GM12891 (cell line): Measurements from ENCODE around the gene RELL2.

Experiments used
- DNase-seq: peaks from one replicate; pipeline ENCODE4 v3.0.0; 2011; ENCODE audit warnings: low spot score; ENCODE audit not compliant: insufficient read length
- FAIRE-seq: peaks from 2 replicates; lab custom pipeline; 2011; peaks lifted over from hg19 to GRCh38; lab: Jason Lieb, UNC
- PAX5 ChIP-seq: IDR thresholded peaks from 2 replicates; pipeline ENCODE4 v1.6.1; 2011; ENCODE audit warnings: low read length, moderate library complexity, mild to moderate bottlenecking; ENCODE audit not compliant: insufficient read depth, severe bottlenecking
- POLR2A ChIP-seq: IDR thresholded peaks from 2 replicates; pipeline ENCODE4 v1.6.1; 2011; ENCODE audit warnings: low read depth, low read length, control low read depth
- POLR2AphosphoS5 ChIP-seq: IDR thresholded peaks from 2 replicates; pipeline ENCODE4 v1.6.1; 2011; ENCODE audit warnings: low read depth, low read length, control low read depth
- POU2F2 ChIP-seq: IDR thresholded peaks from 2 replicates; pipeline ENCODE4 v1.6.1; 2011; ENCODE audit warnings: low read depth, mild to moderate bottlenecking, control low read depth, low read length, moderate library complexity
- SPI1 ChIP-seq: IDR thresholded peaks from 2 replicates; pipeline ENCODE4 v1.6.1; 2011; ENCODE audit warnings: low read depth, low read length, control low read depth
- TAF1 ChIP-seq: IDR thresholded peaks from 2 replicates; pipeline ENCODE4 v1.6.1; 2011; ENCODE audit warnings: low read depth, low read length, control low read depth

RELL2 gene

DNA sequence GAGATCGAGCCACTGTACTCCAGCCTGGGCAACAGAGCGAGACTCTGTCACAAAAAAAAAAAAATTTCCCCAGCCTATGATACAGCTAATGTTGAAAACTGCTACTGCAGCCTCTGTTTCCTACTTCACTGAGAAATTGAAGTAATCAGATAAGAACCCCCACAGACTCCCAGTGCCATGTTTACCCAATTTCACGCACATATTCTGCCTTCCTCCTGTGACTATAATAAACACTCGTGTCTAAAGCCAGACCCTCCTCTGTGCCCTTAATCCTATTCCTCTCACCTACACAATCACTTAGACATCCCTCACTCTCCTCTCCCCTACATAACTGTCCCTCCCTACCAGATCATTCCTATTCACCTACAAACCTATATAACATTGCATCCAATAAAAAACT, 38.9 kb downstream of the RELL2 start:
- no peak for FAIRE-seq

DNA sequence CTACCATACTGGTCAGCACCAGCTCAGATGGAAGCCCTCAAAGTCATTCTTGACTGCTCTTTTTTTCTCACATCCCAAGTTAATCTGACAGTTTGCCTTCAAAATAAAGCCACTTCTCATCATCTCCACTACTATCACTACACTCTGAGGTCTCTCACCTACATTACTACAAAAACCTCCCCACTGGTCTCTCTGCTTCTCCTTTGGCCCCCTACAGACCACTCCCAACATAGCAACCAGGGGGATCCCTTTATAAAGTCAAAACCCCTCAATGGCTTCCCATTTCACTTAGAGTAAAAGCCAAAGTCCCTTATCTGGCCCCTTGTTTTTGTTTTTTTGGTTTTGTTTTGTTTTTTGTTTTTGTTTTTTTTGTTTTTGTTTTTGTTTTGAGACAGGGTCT, 40.6 kb downstream of the RELL2 start:
- FAIRE-seq = no peak
- DNase-seq = no peak
- no peak for TF ChIP-seq POLR2A
- TF ChIP-seq POU2F2 = no peak
- TF ChIP-seq POLR2AphosphoS5 = no peak
- no peak for TF ChIP-seq PAX5
- no peak for TF ChIP-seq TAF1
- TF ChIP-seq SPI1 = no peak

More for the DNA sequence above, 38.9 kb downstream of the RELL2 start:
- TF ChIP-seq POU2F2 (no peak), SPI1 (no peak), PAX5 (no peak), POLR2AphosphoS5 (no peak), POLR2A (no peak), TAF1 (no peak)
- DNase-seq = no peak

DNA sequence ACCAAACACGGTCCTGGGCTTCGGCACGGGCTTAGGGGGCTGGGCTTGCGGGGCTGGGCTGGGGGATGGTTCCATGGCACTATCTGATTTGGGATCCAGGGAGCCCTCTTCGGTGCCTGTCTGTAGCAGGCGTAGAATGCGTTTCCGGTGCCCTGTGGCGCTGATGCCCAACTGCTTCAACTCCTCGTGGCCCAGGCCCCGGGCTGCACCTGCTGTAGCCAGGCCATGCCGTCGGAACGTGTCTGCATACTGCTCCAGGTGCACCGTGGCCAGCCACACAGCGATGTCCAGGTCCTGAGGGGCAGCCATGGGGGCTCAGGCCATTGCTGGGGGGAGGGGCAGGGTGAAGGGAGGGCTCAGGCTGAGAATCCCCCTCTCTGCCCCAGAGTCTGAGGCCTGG, 43.4 kb downstream of the RELL2 start:
- FAIRE-seq (no peak), DNase-seq (no peak)
- TF ChIP-seq SPI1 (no peak), POLR2A (no peak), POLR2AphosphoS5 (no peak), POU2F2 (no peak), TAF1 (no peak), PAX5 (no peak)

DNA sequence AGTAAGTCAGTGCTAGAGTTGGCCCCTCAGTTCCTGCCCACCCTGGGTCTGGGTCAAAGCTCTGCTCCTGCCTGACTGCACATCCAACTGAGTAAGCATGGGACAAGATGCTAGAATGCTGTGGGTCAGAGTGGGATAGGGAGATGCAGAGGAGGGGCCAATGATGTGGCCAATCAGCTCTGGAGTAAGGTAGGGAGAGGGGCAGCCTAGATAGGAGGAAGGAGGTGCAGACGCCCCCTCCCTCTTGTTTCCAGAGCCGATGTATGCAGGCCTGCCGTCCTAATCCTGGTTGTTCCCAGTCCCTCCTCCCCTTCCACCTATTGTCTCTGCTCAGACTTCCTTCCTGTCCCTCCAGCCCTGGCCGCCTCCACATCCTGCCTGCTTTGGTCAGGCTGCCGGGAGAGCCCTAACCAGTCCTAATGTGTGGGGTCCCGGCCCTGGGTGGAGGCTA, 44.0 kb downstream of the RELL2 start:
- FAIRE-seq (no peak), DNase-seq (no peak)
- no peak for TF ChIP-seq TAF1
- TF ChIP-seq PAX5 = no peak
- TF ChIP-seq POLR2AphosphoS5 = no peak
- TF ChIP-seq POU2F2 = no peak
- no peak for TF ChIP-seq POLR2A
- TF ChIP-seq SPI1 = no peak

DNA sequence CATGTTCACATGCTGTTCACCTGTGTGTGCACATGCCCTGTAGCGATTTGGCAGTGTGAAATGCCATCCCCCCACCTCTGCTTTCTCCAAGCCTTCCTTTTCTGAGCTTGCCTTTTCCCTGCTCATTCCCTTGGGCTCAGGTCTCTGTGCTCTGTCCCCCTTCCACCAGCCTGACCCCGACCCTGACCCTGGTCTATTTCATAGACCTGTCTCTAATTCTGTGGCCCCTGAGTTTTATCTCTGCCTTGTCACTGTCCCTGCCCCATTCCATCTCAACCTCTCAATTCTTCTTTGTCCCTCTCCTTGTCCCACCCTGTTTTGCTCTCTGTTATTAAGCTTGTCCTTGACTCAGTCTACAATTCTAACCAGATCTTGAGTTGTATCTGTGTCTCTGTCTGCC, 44.5 kb downstream of the RELL2 start:
- DNase-seq (no peak), FAIRE-seq (no peak)
- TF ChIP-seq POLR2A = no peak
- no peak for TF ChIP-seq POU2F2
- no peak for TF ChIP-seq PAX5
- TF ChIP-seq TAF1 = no peak
- TF ChIP-seq SPI1 = no peak
- no peak for TF ChIP-seq POLR2AphosphoS5

DNA sequence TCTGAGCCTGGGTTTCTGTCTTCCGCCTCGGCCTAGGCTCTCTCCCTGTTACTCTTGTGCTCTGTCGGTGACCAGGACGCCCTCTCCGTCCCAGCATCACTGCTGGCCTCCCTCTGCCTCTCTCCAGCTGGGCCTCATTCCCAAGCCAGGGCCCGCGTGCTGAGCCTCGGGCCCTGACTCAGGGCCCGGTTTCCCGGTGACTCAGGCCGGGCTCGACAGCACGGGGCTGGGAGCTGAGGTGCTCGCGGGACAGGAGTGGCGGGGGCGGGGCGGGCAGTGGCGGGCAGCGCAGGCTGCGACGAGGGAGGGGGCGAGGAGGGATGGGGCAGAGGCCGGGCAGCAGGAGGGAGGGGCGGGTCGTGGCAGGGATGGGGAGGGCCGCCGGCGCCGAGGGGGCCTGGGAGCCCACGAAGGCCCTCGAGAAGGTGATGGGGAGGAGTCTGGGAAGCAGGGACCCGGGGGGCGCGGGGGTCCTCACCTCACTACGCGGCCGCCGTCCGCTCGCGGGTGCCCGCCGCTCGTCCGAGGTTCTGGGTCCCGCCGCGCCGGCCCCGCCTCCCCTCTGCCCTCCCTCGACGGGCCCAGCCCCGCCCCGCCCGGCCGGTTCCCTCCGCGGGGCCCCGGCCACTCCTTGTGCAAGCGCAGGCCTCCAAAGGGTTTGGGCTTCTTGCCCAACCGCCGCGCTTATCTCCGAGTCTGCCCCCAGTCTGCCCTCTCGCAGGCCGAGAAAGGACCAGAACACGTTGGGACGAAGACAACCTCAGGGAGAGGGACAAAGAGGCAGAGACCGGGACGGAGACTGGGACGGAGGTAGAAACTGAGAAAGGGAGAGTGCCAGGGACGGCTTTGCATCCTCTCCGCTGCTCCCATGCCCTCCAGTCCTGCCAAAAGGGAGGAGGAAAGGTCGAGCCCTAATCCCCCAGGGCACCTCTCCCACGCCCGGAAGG, 45.2 kb downstream of the RELL2 start, which contains the start of gene ARAP3:
Gene ARAP3 (minus strand): TSS at position 536 of the 947 bp plus-strand sequence. CDS start 1,744 bp downstream, outside the sequence.
- DNase-seq = no peak
- no peak for FAIRE-seq
- TF ChIP-seq POLR2A = no peak
- TF ChIP-seq POU2F2 = no peak
- TF ChIP-seq PAX5 = no peak
- no peak for TF ChIP-seq POLR2AphosphoS5
- no peak for TF ChIP-seq SPI1
- TF ChIP-seq TAF1 = no peak

DNA sequence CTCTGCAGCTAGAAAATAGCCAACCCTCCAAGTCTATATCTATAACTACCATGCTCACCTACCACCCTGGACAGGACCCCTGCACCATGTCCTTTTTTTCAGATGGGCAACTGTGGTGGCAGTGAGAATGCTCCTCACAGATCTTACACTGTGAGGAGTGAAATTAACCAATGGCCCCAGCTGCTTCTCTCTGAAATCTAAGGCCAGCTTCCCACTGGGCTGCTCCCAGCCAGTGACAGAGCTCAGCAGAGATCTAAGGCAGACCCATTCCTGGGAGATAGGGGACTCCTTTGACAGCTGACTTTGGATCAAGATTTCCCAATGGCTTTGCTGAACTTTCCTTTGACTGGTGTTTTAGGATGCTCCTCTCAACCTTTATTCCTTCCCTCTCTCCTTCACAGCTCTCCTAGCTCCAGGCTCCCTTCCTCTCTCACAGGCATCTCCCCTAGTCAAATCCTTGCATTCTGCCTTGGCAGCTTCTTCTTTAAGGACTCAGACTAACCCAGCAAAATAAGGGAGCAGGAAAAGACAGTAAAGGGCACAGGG, 46.9 kb downstream of the RELL2 start:
- DNase-seq = no peak
- TF ChIP-seq SPI1 (no peak), TAF1 (no peak), POLR2AphosphoS5 (no peak), POLR2A (no peak), PAX5 (no peak), POU2F2 (no peak)
- FAIRE-seq = no peak

DNA sequence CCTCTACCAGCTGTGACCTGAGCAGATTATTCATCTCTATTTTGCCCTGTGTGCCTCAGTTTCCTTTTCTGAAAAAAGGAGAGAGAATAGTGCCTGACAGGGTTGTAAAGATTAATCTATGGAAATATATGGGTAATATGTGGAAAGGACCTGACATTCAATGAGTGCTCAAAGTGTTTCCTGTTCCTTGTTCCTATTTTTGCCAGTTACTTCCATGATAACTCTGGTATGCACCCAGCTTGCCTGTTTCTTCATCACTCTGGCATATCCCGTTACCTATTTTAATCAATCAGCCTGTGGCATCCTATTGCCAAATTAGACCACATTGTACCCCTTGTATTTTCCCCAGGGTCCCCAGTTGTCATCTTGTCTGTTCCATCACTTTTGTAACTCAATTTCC, 48.8 kb downstream of the RELL2 start:
- TF ChIP-seq POLR2AphosphoS5 (no peak), POLR2A (no peak), PAX5 (no peak), POU2F2 (no peak), TAF1 (no peak)
- DNase-seq (no peak), FAIRE-seq (no peak)

DNA sequence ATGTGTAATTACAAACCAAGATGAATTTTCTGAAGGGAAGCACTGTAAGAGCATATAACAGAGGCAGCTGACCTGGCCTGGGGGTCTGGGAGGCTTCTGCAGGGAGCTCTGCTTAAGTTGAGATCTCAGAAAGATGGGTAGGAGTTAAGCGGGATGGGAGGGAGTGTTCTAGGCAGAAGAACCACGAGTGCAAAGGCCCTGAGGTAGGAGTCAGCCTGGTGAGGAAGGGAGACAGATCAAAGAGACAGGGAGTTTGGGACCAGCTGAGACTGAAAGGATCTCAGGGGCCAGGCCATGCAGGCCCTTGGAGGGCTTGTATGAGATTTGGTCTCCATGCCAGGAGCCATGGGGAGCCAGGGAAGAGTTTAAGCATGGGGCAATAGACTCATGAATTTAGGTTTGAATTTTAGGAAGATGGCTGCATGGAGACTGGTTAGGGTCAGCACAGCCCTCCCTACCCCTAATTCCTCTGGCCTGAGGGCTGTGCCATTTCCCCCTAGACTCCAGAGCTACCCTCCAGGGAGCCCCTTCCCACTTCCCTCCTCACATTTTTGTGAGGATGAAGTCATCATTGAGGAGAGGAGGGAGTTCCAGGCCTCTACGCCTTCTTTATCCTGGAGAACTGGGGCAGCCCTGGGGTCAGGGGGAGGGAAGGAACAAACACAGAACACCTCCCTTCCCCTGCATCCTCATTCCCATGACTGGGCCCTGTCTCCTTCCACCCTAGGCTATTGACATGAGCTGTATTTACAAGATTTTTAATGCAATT, 50.0 kb downstream of the RELL2 start:
- no peak for TF ChIP-seq PAX5
- TF ChIP-seq POLR2A = no peak
- no peak for TF ChIP-seq SPI1
- TF ChIP-seq TAF1 = no peak
- no peak for FAIRE-seq
- DNase-seq = no peak
